Measurements from ENCODE around the gene MOXD1.

The MOXD1 gene

GRCh38 chr6:132400883-132401617 lies at the start of gene MOXD1:
Gene MOXD1 (minus strand): TSS chr6:132401475. CDS start chr6:132401426, 49 bp downstream.
- DNase-seq (ENCODE audit: low read depth), result no peak

- no peak for DNase-seq (ENCODE audit: low read depth)
Measured at GRCh38 chr6:132446855-132447241, 45.6 kb upstream of the MOXD1 start.

GRCh38 chr6:132446141-132446854 lies 45.0 kb upstream of the MOXD1 start:
- no peak for DNase-seq (ENCODE audit: low read depth)

- DNase-seq (ENCODE audit: low read depth), result no peak
Measured at GRCh38 chr6:132445201-132445951, 44.1 kb upstream of the MOXD1 start.

- DNase-seq (ENCODE audit: low read depth), result no peak
Measured at GRCh38 chr6:132443206-132443605, 41.9 kb upstream of the MOXD1 start.

- no peak for DNase-seq (ENCODE audit: low read depth)
Measured at GRCh38 chr6:132430110-132430509, 28.8 kb upstream of the MOXD1 start.

GRCh38 chr6:132425176-132425575 lies 23.9 kb upstream of the MOXD1 start:
- no peak for DNase-seq (ENCODE audit: low read depth)

GRCh38 chr6:132423839-132424238 lies 22.6 kb upstream of the MOXD1 start:
- no peak for DNase-seq (ENCODE audit: low read depth)

- no peak for DNase-seq (ENCODE audit: low read depth)
Measured at GRCh38 chr6:132418235-132418965, 17.1 kb upstream of the MOXD1 start.

GRCh38 chr6:132414761-132415160 lies 13.5 kb upstream of the MOXD1 start:
- no peak for DNase-seq (ENCODE audit: low read depth)

- DNase-seq (ENCODE audit: low read depth), result no peak
Measured at GRCh38 chr6:132414322-132414721, 13.0 kb upstream of the MOXD1 start.

- DNase-seq (ENCODE audit: low read depth), result no peak
Measured at GRCh38 chr6:132413499-132413802, 12.2 kb upstream of the MOXD1 start.

GRCh38 chr6:132412656-132413498 lies 11.6 kb upstream of the MOXD1 start:
- DNase-seq (ENCODE audit: low read depth), result no peak

- DNase-seq (ENCODE audit: low read depth), result no peak
Measured at GRCh38 chr6:132411296-132411695, 10.0 kb upstream of the MOXD1 start.

- DNase-seq (ENCODE audit: low read depth), result no peak
Measured at GRCh38 chr6:132410830-132411229, 9.6 kb upstream of the MOXD1 start.

GRCh38 chr6:132405143-132405915 lies 4.1 kb upstream of the MOXD1 start:
- DNase-seq (ENCODE audit: low read depth), result no peak

- no peak for DNase-seq (ENCODE audit: low read depth)
Measured at GRCh38 chr6:132404736-132405135, 3.5 kb upstream of the MOXD1 start.

- DNase-seq (ENCODE audit: low read depth), result no peak
Measured at GRCh38 chr6:132404330-132404729, 3.1 kb upstream of the MOXD1 start.

GRCh38 chr6:132401618-132402285 lies 477 bp upstream of the MOXD1 start:
- no peak for DNase-seq (ENCODE audit: low read depth)

- DNase-seq (ENCODE audit: low read depth), result no peak
Measured at GRCh38 chr6:132400555-132400882, 756 bp downstream of the MOXD1 start.

All from stimulated activated CD8-positive, alpha-beta memory T cell treated with anti-CD3 and anti-CD28 coated beads, Interleukin-12 subunit alpha, Interleukin-12 subunit beta, amount 100 ng/mL, for 4 hours (primary cell).